MCF 10A (cell line): ENCODE measurements around the gene BLTP3A. TPM values are rescaled to one million over a fixed set of nuclear protein-coding genes. Genes with fewer than 3 reads are reported as not detected.
A peak's percentile ranks its signal among the peaks of the same experiment; 100 is the strongest.
"Not testable (repeated sequence)": the region's sequence is repeated elsewhere in the genome, so short reads cannot be mapped to it uniquely, and the experiment has no call there.

Experiments
- BruUV-seq: library from RNA; stranded (reverse); fragments of 400-500 nt; replicated peaks from 2 replicates; lab custom pipeline; 2021; lab: Mats Ljungman, UMichigan
- CTCF ChIA-PET: fragments of 300-600 bp; sonication (Branson Sonifier 250); formaldehyde crosslinking; extraction: SDS; loops from one replicate; lab custom pipeline; 2021; ENCODE audit warnings: antibody characterized with exemption, inconsistent platforms; lab: Yijun Ruan, JAX
- POLR2A ChIA-PET: fragments of 300-600, 350-650 bp; sonication (Branson Sonifier 250); formaldehyde crosslinking; extraction: SDS; loops from one replicate; lab custom pipeline; 2020; ENCODE audit warnings: antibody characterized with exemption, inconsistent platforms; lab: Yijun Ruan, JAX
- DNase-seq: peaks from one replicate; pipeline ENCODE4 v3.0.0-alpha.2; 2018; ENCODE audit not compliant: unreplicated experiment
- H3K27ac Mint-ChIP-seq: one replicate; pipeline ENCODE4 v1.8.0; 2022; ENCODE audit warnings: mild to moderate bottlenecking, low read depth, mixed read lengths; ENCODE audit not compliant: unreplicated experiment
- H3K27me3 Mint-ChIP-seq: one replicate; pipeline ENCODE4 v1.8.0; 2022; ENCODE audit warnings: mixed read lengths; ENCODE audit not compliant: insufficient read depth, unreplicated experiment
- H3K36me3 Mint-ChIP-seq: one replicate; pipeline ENCODE4 v1.8.0; 2022; ENCODE audit warnings: mild to moderate bottlenecking, moderate library complexity, mixed read lengths; ENCODE audit not compliant: insufficient read depth, unreplicated experiment
- H3K4me1 Mint-ChIP-seq: one replicate; pipeline ENCODE4 v1.8.0; 2022; ENCODE audit warnings: mixed read lengths; ENCODE audit not compliant: insufficient read depth, unreplicated experiment
- H3K4me3 Mint-ChIP-seq: one replicate; pipeline ENCODE4 v1.8.0; 2022; ENCODE audit warnings: mild to moderate bottlenecking, moderate library complexity, mixed read lengths; ENCODE audit not compliant: unreplicated experiment
- H3K9me3 Mint-ChIP-seq: one replicate; pipeline ENCODE4 v1.8.0; 2022; ENCODE audit warnings: mixed read lengths; ENCODE audit not compliant: unreplicated experiment
- intact Hi-C: fragments of 100-400 bp; cut with micrococcal nuclease; formaldehyde crosslinking; loops from 2 replicates; pipeline ENCODE4 v1.14.1; 2022
- total RNA-seq: library from RNA; stranded (reverse); gene quantifications from 2 replicates; pipeline ENCODE4 v1.2.3, GENCODE V29; 2022
- TF ChIP-seq, protein P1 (sequence below): fragments of 200-600 bp; IDR thresholded peaks from one replicate; pipeline ENCODE4 v1.8.0; 2022; ENCODE audit warnings: antibody characterized with exemption, mild to moderate bottlenecking; ENCODE audit not compliant: unreplicated experiment

Gene BLTP3A
- total RNA-seq, 1 experiment from 2014 or later = 25.4 TPM

DNA sequence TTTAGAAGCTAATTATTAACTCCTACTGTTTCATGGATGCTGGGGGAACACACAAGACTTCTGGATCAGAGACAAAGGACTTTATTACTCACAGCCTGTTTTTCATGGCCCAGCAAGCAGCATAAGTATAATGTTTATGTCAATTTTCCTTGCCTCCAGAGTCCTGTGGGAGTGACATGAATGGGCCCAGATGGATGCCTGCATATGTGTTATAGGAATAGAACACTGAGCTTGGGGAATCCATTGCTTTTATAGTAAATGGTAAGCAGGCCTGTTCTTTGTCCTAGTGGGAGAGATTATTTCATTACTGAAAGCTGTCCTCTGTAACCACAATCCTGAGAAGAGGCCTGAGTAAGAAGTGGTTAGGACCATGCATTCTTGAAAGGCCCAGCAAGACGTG lies 25.6 kb downstream of the BLTP3A start:
- Mint-ChIP-seq H3K27me3 (no peaks in the 10 kb centered on the region), H3K9me3 (no peaks in the 10 kb centered on the region), H3K27ac (no peak overlapping the region), H3K36me3 (peaks cover 12% of the 10 kb centered on the region), H3K4me3 (no peak overlapping the region), H3K4me1 (no peaks in the 10 kb centered on the region)
- BruUV-seq = no TSS peak
- intact Hi-C loops = no loop called here
- TF ChIP-seq, protein P1, sequence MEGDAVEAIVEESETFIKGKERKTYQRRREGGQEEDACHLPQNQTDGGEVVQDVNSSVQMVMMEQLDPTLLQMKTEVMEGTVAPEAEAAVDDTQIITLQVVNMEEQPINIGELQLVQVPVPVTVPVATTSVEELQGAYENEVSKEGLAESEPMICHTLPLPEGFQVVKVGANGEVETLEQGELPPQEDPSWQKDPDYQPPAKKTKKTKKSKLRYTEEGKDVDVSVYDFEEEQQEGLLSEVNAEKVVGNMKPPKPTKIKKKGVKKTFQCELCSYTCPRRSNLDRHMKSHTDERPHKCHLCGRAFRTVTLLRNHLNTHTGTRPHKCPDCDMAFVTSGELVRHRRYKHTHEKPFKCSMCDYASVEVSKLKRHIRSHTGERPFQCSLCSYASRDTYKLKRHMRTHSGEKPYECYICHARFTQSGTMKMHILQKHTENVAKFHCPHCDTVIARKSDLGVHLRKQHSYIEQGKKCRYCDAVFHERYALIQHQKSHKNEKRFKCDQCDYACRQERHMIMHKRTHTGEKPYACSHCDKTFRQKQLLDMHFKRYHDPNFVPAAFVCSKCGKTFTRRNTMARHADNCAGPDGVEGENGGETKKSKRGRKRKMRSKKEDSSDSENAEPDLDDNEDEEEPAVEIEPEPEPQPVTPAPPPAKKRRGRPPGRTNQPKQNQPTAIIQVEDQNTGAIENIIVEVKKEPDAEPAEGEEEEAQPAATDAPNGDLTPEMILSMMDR = no peak
- ChIA-PET CTCF (no interaction called here), POLR2A (interaction anchor here (0.6 to 0.8 kb wide), 2 partner anchors 67 to 71 kb away, joined by 4 to 6 read pairs; partner anchors contain the start of gene ANKS1A)
- no peak for DNase-seq

DNA sequence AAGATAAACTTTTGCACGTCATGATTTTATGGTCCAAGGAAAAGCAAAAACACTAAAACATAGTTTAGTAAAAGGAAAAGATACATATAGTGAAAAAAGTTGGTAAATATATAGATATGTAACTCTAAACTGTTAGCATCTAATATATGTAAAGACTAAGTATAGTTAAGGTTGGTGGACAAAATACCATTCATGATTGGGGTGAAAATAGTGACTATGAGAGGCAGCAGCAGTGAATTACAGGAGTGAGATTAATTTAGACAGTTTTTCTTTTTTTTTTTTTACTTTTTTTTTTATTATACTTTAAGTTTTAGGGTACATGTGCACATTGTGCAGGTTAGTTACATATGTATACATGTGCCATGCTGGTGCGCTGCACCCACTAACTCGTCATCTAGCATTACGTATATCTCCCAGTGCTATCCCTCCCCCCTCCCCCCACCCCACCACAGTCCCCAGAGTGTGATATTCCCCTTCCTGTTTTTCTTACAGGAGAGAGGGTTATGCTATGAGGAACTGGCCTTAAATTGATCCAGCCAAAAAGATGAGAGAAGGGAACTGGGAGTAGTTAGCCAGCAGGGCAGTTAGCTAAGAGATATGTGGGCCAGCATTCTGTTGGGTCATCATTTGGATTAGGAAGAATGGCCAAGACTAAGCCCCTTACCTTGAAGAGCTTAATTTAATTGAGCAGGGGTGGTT lies 27.1 kb downstream of the BLTP3A start:
- BruUV-seq, H3K4me1 Mint-ChIP-seq, DNase-seq, H3K4me3 Mint-ChIP-seq, H3K9me3 Mint-ChIP-seq, intact Hi-C loops, CTCF ChIA-PET, H3K27ac Mint-ChIP-seq, H3K27me3 Mint-ChIP-seq: not testable (repeated sequence)
- peaks cover 28% of the 10 kb centered on the region for H3K36me3 Mint-ChIP-seq
- POLR2A ChIA-PET = interaction anchor here (1.0 to 1.2 kb wide), 2 partner anchors 27 to 68 kb away, joined by 3 to 5 read pairs; partner anchors contain the start of gene BLTP3A

DNA sequence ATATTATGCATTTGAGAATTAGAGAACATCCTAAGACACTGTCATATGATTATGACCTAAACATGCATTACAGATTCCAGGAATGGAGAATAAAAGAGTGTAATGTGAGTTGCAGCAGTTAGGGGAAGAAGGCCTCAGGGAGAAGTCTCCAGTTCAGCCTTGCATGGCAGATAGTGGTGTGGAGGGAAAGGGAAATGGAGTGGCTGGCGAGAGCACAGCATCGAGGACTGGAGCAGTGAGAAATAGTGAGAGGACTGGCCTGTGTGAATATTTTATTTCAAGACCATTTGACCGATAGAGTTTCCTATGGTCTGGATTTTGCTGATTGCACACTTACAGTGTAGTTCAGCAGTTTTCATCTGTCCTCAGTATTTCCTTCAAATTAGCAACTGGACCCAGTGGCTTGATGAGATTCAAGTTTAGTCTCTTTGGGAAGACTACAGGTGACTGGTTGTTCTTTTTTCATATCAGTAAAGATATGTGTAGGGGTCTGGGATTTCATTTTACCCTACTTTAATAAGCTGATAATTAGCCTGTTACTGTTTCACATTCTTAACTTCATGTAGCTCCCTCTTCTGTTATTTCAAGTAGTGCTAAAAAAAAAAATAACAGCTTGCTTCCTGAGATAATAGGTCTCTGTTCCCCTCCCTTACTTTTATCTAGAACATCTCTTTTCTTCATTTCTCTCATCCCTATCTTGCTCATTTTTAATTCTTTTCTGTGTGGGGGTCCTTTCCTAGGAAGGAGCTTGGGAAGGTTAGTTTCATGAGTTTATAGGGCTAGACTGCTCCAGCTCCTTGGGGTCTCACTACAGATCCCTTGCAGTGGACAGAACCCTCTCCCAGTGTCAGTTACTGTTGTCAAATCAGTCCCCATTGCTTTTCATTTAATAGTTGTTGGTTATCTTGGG lies 27.9 kb downstream of the BLTP3A start:
- Mint-ChIP-seq H3K27me3 (no peaks in the 10 kb centered on the region), H3K4me3 (no peak overlapping the region), H3K4me1 (no peaks in the 10 kb centered on the region), H3K9me3 (no peaks in the 10 kb centered on the region), H3K27ac (no peak overlapping the region), H3K36me3 (peaks cover 33% of the 10 kb centered on the region)
- BruUV-seq = no TSS peak
- TF ChIP-seq, protein P1 = no peak
- ChIA-PET POLR2A (interaction anchor here (0.7 to 1.8 kb wide), 5 partner anchors 15 to 142 kb away, joined by 3 to 6 read pairs (median 3); partner anchors contain the start of gene BLTP3A), CTCF (interaction anchor here (0.6 to 0.9 kb wide), 4 partner anchors 145 to 636 kb away, joined by 3 to 13 read pairs (median 3); no protein-coding TSS in a partner anchor)
- intact Hi-C loops = no loop called here
- no peak for DNase-seq

DNA sequence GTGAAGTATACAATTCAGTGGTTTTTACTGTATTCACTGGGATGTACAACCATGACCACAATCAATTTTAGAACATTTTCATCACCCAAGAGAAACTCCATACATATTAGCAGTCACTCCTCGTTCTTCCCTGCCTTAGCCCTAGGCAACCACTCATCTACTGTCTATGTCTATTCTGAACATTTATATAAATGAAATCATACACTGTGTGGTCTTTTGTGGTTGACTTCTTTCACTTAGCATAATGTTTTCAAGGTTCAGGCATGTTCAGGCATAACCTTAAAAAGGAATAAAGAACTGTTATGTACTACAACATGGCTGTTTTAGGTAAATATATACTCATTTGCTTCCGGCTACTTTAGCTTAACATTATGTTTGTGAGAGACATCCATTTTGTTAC lies 37.3 kb downstream of the BLTP3A start:
- DNase-seq = no peak
- peak overlapping the region; percentile 85 for H3K27ac Mint-ChIP-seq
- CTCF ChIA-PET = interaction anchor here (0.8 to 1.0 kb wide), 2 partner anchors 26 to 318 kb away, joined by 4 to 5 read pairs; no protein-coding TSS in a partner anchor
- H3K4me3 Mint-ChIP-seq = no peak overlapping the region
- H3K36me3 Mint-ChIP-seq = peaks cover 43% of the 10 kb centered on the region
- H3K9me3 Mint-ChIP-seq = no peaks in the 10 kb centered on the region
- TF ChIP-seq, protein P1 = no peak
- POLR2A ChIA-PET = interaction anchor here (0.7 to 4.0 kb wide), 5 partner anchors 15 to 59 kb away, joined by 3 to 14 read pairs (median 4); partner anchors contain the start of genes BLTP3A and TAF11
- H3K4me1 Mint-ChIP-seq = peaks cover 7% of the 10 kb centered on the region
- H3K27me3 Mint-ChIP-seq = no peaks in the 10 kb centered on the region
- intact Hi-C loops = no loop called here
- no TSS peak for BruUV-seq
